HG03442 (cell line): ENCODE results near the gene CLASP1.

ENCODE experiments used
- ATAC-seq: cut with Tn5 transposase; IDR thresholded peaks from one replicate; pipeline ENCODE4 v1.9.1; 2021; ENCODE audit warnings: mild to moderate bottlenecking, moderate library complexity; ENCODE audit not compliant: unreplicated experiment

The CLASP1 gene

GRCh38 chr2:121510857-121511256 lies 138.4 kb downstream of the CLASP1 start:
- ATAC-seq: no peak

GRCh38 chr2:121506621-121507020 lies 142.6 kb downstream of the CLASP1 start:
- no peak for ATAC-seq

- ATAC-seq: no peak
These were observed 143.2 kb downstream of the CLASP1 start for GRCh38 chr2:121505986-121506586.

GRCh38 chr2:121505005-121505404 lies 144.3 kb downstream of the CLASP1 start:
- no peak for ATAC-seq

- ATAC-seq: no peak
These were observed 144.9 kb downstream of the CLASP1 start for GRCh38 chr2:121504316-121504715.

- ATAC-seq: no peak
These were observed 146.5 kb downstream of the CLASP1 start for GRCh38 chr2:121502781-121503180.

- no peak for ATAC-seq
These were observed 147.0 kb downstream of the CLASP1 start for GRCh38 chr2:121502246-121502645.

GRCh38 chr2:121501554-121501953 lies 147.7 kb downstream of the CLASP1 start:
- no peak for ATAC-seq

GRCh38 chr2:121501031-121501430 lies 148.2 kb downstream of the CLASP1 start:
- peak; percentile 62 for ATAC-seq

GRCh38 chr2:121498731-121499130 lies 150.5 kb downstream of the CLASP1 start:
- no peak for ATAC-seq

GRCh38 chr2:121492409-121492808 lies 156.9 kb downstream of the CLASP1 start:
- no peak for ATAC-seq

GRCh38 chr2:121491518-121491917 lies 157.7 kb downstream of the CLASP1 start:
- ATAC-seq: no peak

GRCh38 chr2:121490584-121491133 lies 158.6 kb downstream of the CLASP1 start:
- ATAC-seq: no peak

- ATAC-seq: no peak
These were observed 159.2 kb downstream of the CLASP1 start for GRCh38 chr2:121489911-121490583.

GRCh38 chr2:121489284-121489683 lies 160.0 kb downstream of the CLASP1 start:
- peak; percentile 65 for ATAC-seq

- no peak for ATAC-seq
These were observed 163.0 kb downstream of the CLASP1 start for GRCh38 chr2:121486191-121486790.

GRCh38 chr2:121485039-121485438 lies 164.2 kb downstream of the CLASP1 start:
- ATAC-seq: no peak

GRCh38 chr2:121483846-121484245 lies 165.4 kb downstream of the CLASP1 start:
- no peak for ATAC-seq

GRCh38 chr2:121483021-121483420 lies 166.2 kb downstream of the CLASP1 start:
- no peak for ATAC-seq

GRCh38 chr2:121480826-121481225 lies 168.4 kb downstream of the CLASP1 start:
- no peak for ATAC-seq

GRCh38 chr2:121479882-121480522 lies 169.3 kb downstream of the CLASP1 start:
- no peak for ATAC-seq
